ENCODE data around the gene SEMA6B.

SEMA6B gene

GRCh38 chr19:4493104-4493928, 66.2 kb downstream of the SEMA6B start:
- no peak overlapping the region for H3K27ac ChIP-seq (ENCODE audit: low read depth, low read length)
- peaks cover 26% of the 10 kb centered on the region for H3K36me3 ChIP-seq (ENCODE audit: control insufficient read depth, insufficient read depth, low read length)
- H3K27me3 ChIP-seq (ENCODE audit: control insufficient read depth, insufficient read depth, low read length): no peaks in the 10 kb centered on the region
- no peak overlapping the region for H3K9ac ChIP-seq (ENCODE audit: low read length)
- no peak overlapping the region for H3K4me3 ChIP-seq (ENCODE audit: low read length)
- no peaks in the 10 kb centered on the region for H3K4me1 ChIP-seq (ENCODE audit: control insufficient read depth, insufficient read depth, low read length)

All from rectal smooth muscle tissue (tissue), 1 donor.